Liver (tissue), 9 donors: ENCODE measurements around the gene ANKDD1B. TPM values are rescaled to one million over a fixed set of nuclear protein-coding genes. Genes with fewer than 3 reads are reported as not detected.
A peak's percentile ranks its signal among the peaks of the same experiment; 100 is the strongest.

Source experiments
- DNase-seq: peaks from one replicate; pipeline ENCODE4 v3.0.0-alpha.2; 2017; ENCODE audit warnings: low spot score
- H3K27ac ChIP-seq, 2 donors: one replicate each; pipeline ENCODE4 v1.7.0; 2013; ENCODE audit warnings: inconsistent platforms in 2 of 2, low read length in 2 of 2, control low read depth in 1 of 2, low read depth in 1 of 2, mild to moderate bottlenecking in 1 of 2
- H3K27me3 ChIP-seq, 4 donors: one replicate each; pipeline versions ENCODE4 v1.6.1 to v1.7.0; 2013; ENCODE audit warnings: low read length in 3 of 4, inconsistent platforms in 1 of 4, mild to moderate bottlenecking in 1 of 4, moderate library complexity in 1 of 4; ENCODE audit not compliant: control insufficient read depth in 4 of 4, insufficient read depth in 4 of 4
- H3K36me3 ChIP-seq, 4 donors: one replicate each; pipeline versions ENCODE4 v1.6.1 to v1.7.0; 2013; ENCODE audit warnings: low read length in 3 of 4, mild to moderate bottlenecking in 3 of 4, low read depth in 1 of 4, moderate library complexity in 1 of 4; ENCODE audit not compliant: control insufficient read depth in 4 of 4, insufficient read depth in 3 of 4
- H3K4me1 ChIP-seq, 4 donors: one replicate each; pipeline versions ENCODE4 v1.6.1 to v1.7.0; 2013; ENCODE audit warnings: low read length in 3 of 4, mild to moderate bottlenecking in 3 of 4, moderate library complexity in 1 of 4; ENCODE audit not compliant: control insufficient read depth in 4 of 4, insufficient read depth in 4 of 4
- H3K4me3 ChIP-seq, 3 donors: one replicate each; pipeline versions ENCODE4 v1.6.1 to v1.7.0; 2013; ENCODE audit warnings: low read length in 3 of 3, control low read depth in 1 of 3, low read depth in 1 of 3, mild to moderate bottlenecking in 1 of 3
- H3K9ac ChIP-seq, 2 donors: one replicate each; pipeline ENCODE4 v1.7.0; 2013; ENCODE audit warnings: low read length in 2 of 2, mild to moderate bottlenecking in 2 of 2, moderate library complexity in 2 of 2, control low read depth in 1 of 2, low read depth in 1 of 2
- H3K9me3 ChIP-seq, 4 donors: one replicate each; pipeline versions ENCODE4 v1.6.1 to v1.7.0; 2013; ENCODE audit warnings: low read length in 3 of 4; ENCODE audit not compliant: control insufficient read depth in 4 of 4
- ATF3 ChIP-seq: IDR thresholded peaks from 2 replicates; pipeline ENCODE4 v1.6.1; 2016; ENCODE audit warnings: antibody characterized with exemption
- CTCF ChIP-seq: fragments of 150-350 bp; IDR thresholded peaks from 2 replicates; pipeline ENCODE4 v1.5.1; 2017; ENCODE audit warnings: improper control_type of control experiment, low read depth, low read length; ENCODE audit not compliant: missing input control
- EGR1 ChIP-seq, 2 donors: IDR thresholded peaks; 2 replicates each; pipeline ENCODE4 v1.6.1; 2016 to 2018; ENCODE audit warnings: antibody characterized with exemption in 2 of 2, low read depth in 2 of 2
- FOXA1 ChIP-seq: IDR thresholded peaks from 2 replicates; pipeline ENCODE4 v1.6.1; 2016; ENCODE audit warnings: antibody characterized with exemption
- FOXA2 ChIP-seq: IDR thresholded peaks from 2 replicates; pipeline ENCODE4 v1.6.1; 2016; ENCODE audit warnings: antibody characterized with exemption
- GABPA ChIP-seq, 2 donors: IDR thresholded peaks in 1 of 2; conservative IDR thresholded peaks in 1 of 2; 2 replicates each; pipeline ENCODE4 v1.6.1; 2016; ENCODE audit warnings: antibody characterized with exemption in 2 of 2, mild to moderate bottlenecking in 1 of 2, moderate library complexity in 1 of 2
- JUND ChIP-seq, 2 donors: IDR thresholded peaks; 2 replicates each; pipeline ENCODE4 v1.6.1; 2016; ENCODE audit warnings: antibody characterized with exemption in 2 of 2
- MAX ChIP-seq: IDR thresholded peaks from 2 replicates; pipeline ENCODE4 v1.6.1; 2016; ENCODE audit warnings: antibody characterized with exemption
- RAD21 ChIP-seq, 2 donors: IDR thresholded peaks; 2 replicates each; pipeline ENCODE4 v1.6.1; 2016; ENCODE audit warnings: antibody characterized with exemption in 2 of 2, mild to moderate bottlenecking in 2 of 2
- REST ChIP-seq: IDR thresholded peaks from 2 replicates; pipeline ENCODE4 v1.6.1; 2016; ENCODE audit warnings: antibody characterized with exemption, mild to moderate bottlenecking
- RXRA ChIP-seq, 2 donors: IDR thresholded peaks; 2 replicates each; pipeline ENCODE4 v1.6.1; 2017 to 2018; ENCODE audit warnings: antibody characterized with exemption in 2 of 2, mild to moderate bottlenecking in 1 of 2
- TAF1 ChIP-seq: conservative IDR thresholded peaks from 2 replicates; pipeline ENCODE4 v1.6.1; 2016; ENCODE audit warnings: antibody characterized with exemption, mild to moderate bottlenecking
- YY1 ChIP-seq: IDR thresholded peaks from 2 replicates; pipeline ENCODE4 v1.6.1; 2016; ENCODE audit warnings: antibody characterized with exemption, mild to moderate bottlenecking
- ZBTB33 ChIP-seq: IDR thresholded peaks from 2 replicates; pipeline ENCODE4 v1.6.1; 2016; ENCODE audit warnings: antibody characterized with exemption
- WGBS: extraction: QIAGEN DNeasy Blood & Tissue Kit; methylation state at CpG from one replicate; pipeline ENCODE4 v1.1.7; 2013; 5-methylcytosine and 5-hydroxymethylcytosine counted together
- polyA plus RNA-seq, 2 donors: library from polyadenylated mRNA; stranded (reverse) in 1 of 2; unstranded in 1 of 2; fragments of 200-250 nt in 1 of 2; fragments of >200 nt in 1 of 2; fragmentation: Nextera tagmentation in 1 of 2; extraction: Ambion mirVana in 1 of 2; gene quantifications; one replicate each; pipeline versions ENCODE4 v1.2.1 to v1.2.3, GENCODE V29; 2013 to 2015
- total RNA-seq, 2 donors: library from RNA; depleted of rRNA; stranded (reverse); fragments of >200 nt; gene quantifications; one replicate each; pipeline ENCODE4 v1.2.3, GENCODE V29; 2014
- donor health status: healthy.
- donor health status: healthy.
- donor health status: healthy.
- donor health status: healthy.
- donor health status: healthy.

ANKDD1B gene
- total and polyA plus RNA-seq, 4 donors: 0.05 to 1.4 (median 0.52) TPM

- TF ChIP-seq ZBTB33 (no peak), TAF1 (no peak), FOXA1 (no peak), RXRA (IDR thresholded peaks at IDR 0.05) (no peak), GABPA (IDR thresholded peaks at IDR 0.05 in 1 of 2, conservative IDR thresholded peaks at IDR 0.05 in 1 of 2) (no peak), RAD21 (IDR thresholded peaks at IDR 0.05) (no peak)
Measured at GRCh38 chr5:75711151-75711550, 99.9 kb downstream of the ANKDD1B start (continued).

- no peak for TF ChIP-seq CTCF
- DNase-seq: no peak
- H3K9me3 ChIP-seq: no peaks in the 10 kb centered on the region
- H3K36me3 ChIP-seq: peaks cover 0 to 9% (median 0%) of the 10 kb centered on the region in 4 donors
- no peak overlapping the region for H3K9ac ChIP-seq
- 95% methylated on average over 2 of the region's 2 CpGs for WGBS
- H3K4me1 ChIP-seq: peaks cover 3 to 12% (median 7%) of the 10 kb centered on the region in 4 donors
- H3K27ac ChIP-seq: no peak overlapping the region
- H3K27me3 ChIP-seq: no peaks in the 10 kb centered on the region
- no peak overlapping the region for H3K4me3 ChIP-seq
Measured at GRCh38 chr5:75712091-75712490, 100.8 kb downstream of the ANKDD1B start.

GRCh38 chr5:75716715-75717081 is 105.4 kb downstream of the ANKDD1B start:
- Histone ChIP-seq H3K36me3 (no peaks in the 10 kb centered on the region), H3K9ac (peak overlapping the region; percentile 57 to 61), H3K4me1 (peaks cover 3 to 19% (median 7%) of the 10 kb centered on the region in 4 donors), H3K27me3 (no peaks in the 10 kb centered on the region), H3K9me3 (no peaks in the 10 kb centered on the region), H3K4me3 (peak overlapping the region; percentile 88 to 98 (median 97)), H3K27ac (peak overlapping the region; percentile 88 to 89)
- 3% methylated on average over 7 of the region's 7 CpGs for WGBS
- TF ChIP-seq MAX (no peak), ZBTB33 (no peak), REST (no peak), CTCF (no peak), RAD21 (IDR thresholded peaks at IDR 0.05) (no peak), FOXA2 (no peak), EGR1 (IDR thresholded peaks at IDR 0.05; ENCODE audit: low read depth in 2 of 2) (no peak), JUND (IDR thresholded peaks at IDR 0.05) (no peak), FOXA1 (no peak), ATF3 (no peak), TAF1 (no peak), YY1 (no peak)
- DNase-seq: no peak
